T47D (cell line): Measurements from ENCODE around the gene APBA1.

ENCODE experiments used
- DNase-seq, 2 experiments: peaks; one replicate each; pipeline versions ENCODE4 v3.0.0 to v3.0.0-alpha.2; 2011 to 2012; ENCODE audit warnings: low read depth in 1 of 2, low spot score in 1 of 2
- JUND ChIP-seq: IDR thresholded peaks from 2 replicates; pipeline ENCODE4 v1.6.1; 2012; ENCODE audit warnings: low read depth
- in situ Hi-C: cut with HindIII; loops from 2 replicates; pipeline ENCODE4 v1.10.0; 2016; ENCODE audit warnings: low sequenced_read_pairs, low pct_unique_long_range_greater_than_20kb

The APBA1 gene

GRCh38 chr9:69483886-69484422 is 188.2 kb downstream of the APBA1 start:
- in situ Hi-C loops, result no loop called here
- DNase-seq, result no peak
- TF ChIP-seq JUND, result no peak

- no peak for DNase-seq
- in situ Hi-C loops, result no loop called here
- no peak for TF ChIP-seq JUND
These were observed 195.4 kb downstream of the APBA1 start for GRCh38 chr9:69476797-69477196.

- no peak for TF ChIP-seq JUND
- no peak for DNase-seq
- in situ Hi-C loops, result no loop called here
These were observed 196.2 kb downstream of the APBA1 start for GRCh38 chr9:69476016-69476415.

GRCh38 chr9:69474821-69475220 is 197.3 kb downstream of the APBA1 start:
- DNase-seq, result no peak
- no peak for TF ChIP-seq JUND
- in situ Hi-C loops, result no loop called here

- TF ChIP-seq JUND, result no peak
- DNase-seq, result no peak
- in situ Hi-C loops, result no loop called here
These were observed 200.0 kb downstream of the APBA1 start for GRCh38 chr9:69472101-69472620.

- DNase-seq, result no peak
- in situ Hi-C loops, result no loop called here
- no peak for TF ChIP-seq JUND
These were observed 200.7 kb downstream of the APBA1 start for GRCh38 chr9:69471433-69471832.

- in situ Hi-C loops, result no loop called here
- no peak for DNase-seq
- no peak for TF ChIP-seq JUND
These were observed 201.8 kb downstream of the APBA1 start for GRCh38 chr9:69470186-69470977.

- TF ChIP-seq JUND, result no peak
- in situ Hi-C loops, result no loop called here
- DNase-seq, result no peak
These were observed 203.0 kb downstream of the APBA1 start for GRCh38 chr9:69469136-69469535.

GRCh38 chr9:69468380-69468779 is 203.8 kb downstream of the APBA1 start:
- in situ Hi-C loops, result no loop called here
- DNase-seq, result no peak
- no peak for TF ChIP-seq JUND

- DNase-seq, result no peak
- TF ChIP-seq JUND, result no peak
- in situ Hi-C loops, result no loop called here
These were observed 206.0 kb downstream of the APBA1 start for GRCh38 chr9:69466151-69466550.

GRCh38 chr9:69465473-69465872 is 206.7 kb downstream of the APBA1 start:
- in situ Hi-C loops, result no loop called here
- DNase-seq, result no peak
- TF ChIP-seq JUND, result no peak

GRCh38 chr9:69463497-69464068 is 208.6 kb downstream of the APBA1 start:
- in situ Hi-C loops, result no loop called here
- DNase-seq, result no peak
- TF ChIP-seq JUND, result no peak

GRCh38 chr9:69462394-69462793 is 209.8 kb downstream of the APBA1 start:
- DNase-seq, result no peak
- in situ Hi-C loops, result no loop called here
- no peak for TF ChIP-seq JUND
